Spleen (tissue), 11 donors: ENCODE measurements around the gene RB1. TPM values are rescaled to one million over a fixed set of nuclear protein-coding genes. Genes with fewer than 3 reads are reported as not detected.

Experiments
- DNase-seq: peaks from one replicate; pipeline ENCODE4 v3.0.0-alpha.2; 2020
- H3K27ac ChIP-seq, 8 donors: fragments of 200-600 bp; sonication (generic) in 7 of 8; 1 replicate in 4 of 8; 2 replicates in 4 of 8; pipeline versions ENCODE4 v1.5.0 to v1.8.0; 2016 to 2021; ENCODE audit warnings: inconsistent platforms in 4 of 8, mild to moderate bottlenecking in 4 of 8, moderate library complexity in 1 of 8
- H3K27me3 ChIP-seq, 7 donors: fragments of 200-600 bp; sonication (generic) in 6 of 7; replicated peaks in 1 of 7; 1 replicate in 4 of 7; 2 replicates in 3 of 7; pipeline versions ENCODE4 v1.5.0 to v1.8.0; 2016 to 2021; ENCODE audit warnings: inconsistent platforms in 3 of 7, mild to moderate bottlenecking in 1 of 7
- H3K36me3 ChIP-seq, 6 donors: fragments of 200-600 bp; sonication (generic) in 5 of 6; 1 replicate in 4 of 6; 2 replicates in 2 of 6; pipeline versions ENCODE4 v1.5.0 to v1.8.0; 2016 to 2021; ENCODE audit warnings: inconsistent platforms in 2 of 6
- H3K4me1 ChIP-seq, 6 donors: fragments of 200-600 bp; sonication (generic) in 5 of 6; 1 replicate in 3 of 6; 2 replicates in 3 of 6; pipeline versions ENCODE4 v1.5.0 to v1.8.0; 2016 to 2021; ENCODE audit warnings: inconsistent platforms in 3 of 6
- H3K4me3 ChIP-seq, 8 donors: fragments of 200-600 bp; sonication (generic) in 7 of 8; 1 replicate in 4 of 8; 2 replicates in 4 of 8; pipeline versions ENCODE4 v1.5.0 to v1.8.0; 2016 to 2021; ENCODE audit warnings: inconsistent platforms in 4 of 8, mild to moderate bottlenecking in 4 of 8, moderate library complexity in 2 of 8
- H3K9me3 ChIP-seq, 8 donors: fragments of 200-600 bp; sonication (generic) in 7 of 8; 1 replicate in 4 of 8; 2 replicates in 4 of 8; pipeline versions ENCODE4 v1.5.0 to v1.8.0; 2016 to 2021; ENCODE audit warnings: inconsistent platforms in 4 of 8
- POLR2A ChIP-seq, 3 donors: fragments of 450-650 bp; IDR thresholded peaks; one replicate each; pipeline ENCODE4 v1.5.1; 2017; ENCODE audit warnings: antibody characterized with exemption in 3 of 3, mild to moderate bottlenecking in 1 of 3
- POLR2AphosphoS5 ChIP-seq, 3 donors: sonication (generic); formaldehyde crosslinking; IDR thresholded peaks; one replicate each; pipeline ENCODE4 v1.5.1; 2017; ENCODE audit warnings: antibody characterized with exemption in 3 of 3
- WGBS, 5 donors: extraction: QIAGEN DNeasy Blood & Tissue Kit in 3 of 5; methylation state at CpG; one replicate each; pipeline versions ENCODE4 v1.1.5 to v1.1.7; 2013 to 2018; 5-methylcytosine and 5-hydroxymethylcytosine counted together
- intact Hi-C: fragments of 100-400 bp; cut with DNase I; formaldehyde crosslinking; loops from one replicate; pipeline ENCODE4 v1.15.0; 2023; ENCODE audit warnings: low total_unique reads
- polyA plus RNA-seq, 3 donors: library from polyadenylated mRNA; stranded (reverse); fragments of 200-250 nt; gene quantifications; one replicate each; pipeline ENCODE4 v1.2.1, GENCODE V29; 2013
- total RNA-seq, 7 donors: library from RNA; depleted of rRNA in 3 of 7; stranded (reverse); fragments of >200 nt in 3 of 7; fragmentation: NEBNext Ultra II Directional in 4 of 7; extraction: Animal tissue kit (Norgen Biotek cat#: 25700) in 4 of 7; gene quantifications; one replicate each; pipeline versions ENCODE4 v1.1.0 to v1.2.1, GENCODE V29; 2016 to 2021
- TF ChIP-seq, protein P1 (sequence below), 11 experiments: fragments of 200-600 bp in 7 of 11; fragments of 450-650 bp in 4 of 11; sonication (generic) in 4 of 11; IDR thresholded peaks in 8 of 11; conservative IDR thresholded peaks in 3 of 11; 1 replicate in 7 of 11; 2 replicates in 4 of 11; pipeline versions ENCODE4 v1.4.0 to v1.8.0; 2016 to 2021; ENCODE audit warnings: antibody characterized with exemption in 11 of 11, inconsistent platforms in 4 of 11, mild to moderate bottlenecking in 1 of 11
- donor health status: healthy with polysubstance abuse.
- donor health status: DM: no; HTN: no; CAD: no; lungs with moderate emphysema.
- donor health status: DM: no; HTN: no; CAD: no.
- donor health status: Bipolar disorder and iron deficiency.
- donor health status: healthy.
- donor health status: DM: no; HTN: no; CAD: no.
- donor health status: DM: yes; HTN: yes; CAD: no.

The RB1 gene
- total and polyA plus RNA-seq, 10 donors: 21.3 to 88.0 (median 60.2) TPM

DNA sequence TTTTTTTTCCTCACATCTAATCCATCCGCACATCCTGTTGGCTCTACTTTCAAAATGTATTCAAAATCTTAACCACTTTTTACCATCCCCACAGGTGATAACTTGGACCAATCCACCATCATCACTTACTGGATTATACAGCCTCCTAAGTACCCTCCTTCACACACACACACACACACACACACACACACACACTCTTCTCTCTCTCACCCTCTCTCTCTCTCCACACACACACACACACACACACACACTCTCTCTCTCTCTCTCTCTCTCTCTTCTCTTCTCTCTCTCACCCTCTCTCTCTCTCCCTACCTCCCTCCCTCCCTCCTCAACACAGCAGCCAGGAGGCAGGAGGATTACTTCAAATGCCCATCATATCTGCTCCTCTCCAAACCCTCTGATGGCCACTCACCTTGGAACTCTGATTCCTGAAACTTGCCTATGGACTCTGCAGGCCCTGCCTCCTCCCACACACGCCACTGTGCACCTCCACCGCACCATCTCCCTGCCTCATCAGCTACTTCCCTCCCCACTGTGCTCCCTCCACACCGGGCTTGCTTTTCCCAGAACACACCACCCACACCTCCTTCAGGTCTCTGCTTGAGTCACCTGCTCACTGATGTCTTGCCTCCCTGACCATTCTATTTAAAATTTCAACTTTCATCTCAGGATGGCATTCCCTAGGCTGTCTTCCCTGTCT lies 189.7 kb downstream of the RB1 start:
- no peak for DNase-seq
- no peaks in the 10 kb centered on the region for H3K27me3 ChIP-seq
- WGBS, 5 donors: 52 to 73% (median 64%) methylated on average over 4 of the region's 4 CpGs
- peaks cover 0 to 34% (median 0%) of the 10 kb centered on the region in 6 donors for H3K36me3 ChIP-seq
- TF ChIP-seq, protein P1, sequence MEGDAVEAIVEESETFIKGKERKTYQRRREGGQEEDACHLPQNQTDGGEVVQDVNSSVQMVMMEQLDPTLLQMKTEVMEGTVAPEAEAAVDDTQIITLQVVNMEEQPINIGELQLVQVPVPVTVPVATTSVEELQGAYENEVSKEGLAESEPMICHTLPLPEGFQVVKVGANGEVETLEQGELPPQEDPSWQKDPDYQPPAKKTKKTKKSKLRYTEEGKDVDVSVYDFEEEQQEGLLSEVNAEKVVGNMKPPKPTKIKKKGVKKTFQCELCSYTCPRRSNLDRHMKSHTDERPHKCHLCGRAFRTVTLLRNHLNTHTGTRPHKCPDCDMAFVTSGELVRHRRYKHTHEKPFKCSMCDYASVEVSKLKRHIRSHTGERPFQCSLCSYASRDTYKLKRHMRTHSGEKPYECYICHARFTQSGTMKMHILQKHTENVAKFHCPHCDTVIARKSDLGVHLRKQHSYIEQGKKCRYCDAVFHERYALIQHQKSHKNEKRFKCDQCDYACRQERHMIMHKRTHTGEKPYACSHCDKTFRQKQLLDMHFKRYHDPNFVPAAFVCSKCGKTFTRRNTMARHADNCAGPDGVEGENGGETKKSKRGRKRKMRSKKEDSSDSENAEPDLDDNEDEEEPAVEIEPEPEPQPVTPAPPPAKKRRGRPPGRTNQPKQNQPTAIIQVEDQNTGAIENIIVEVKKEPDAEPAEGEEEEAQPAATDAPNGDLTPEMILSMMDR (IDR thresholded peaks at IDR 0.05 in 8 of 11, conservative IDR thresholded peaks at IDR 0.05 in 3 of 11): peak in 1 of 11 experiments; percentile 35
- TF ChIP-seq POLR2A (IDR thresholded peaks at IDR 0.05) (no peak), POLR2AphosphoS5 (IDR thresholded peaks at IDR 0.05) (peak in 1 of 3 donors; percentile 15)
- peaks cover 19 to 92% (median 74%) of the 10 kb centered on the region in 6 donors for H3K4me1 ChIP-seq
- H3K4me3 ChIP-seq: peak overlapping the region in 2 of 8 donors; percentile 40 to 63
- peak overlapping the region in 7 of 8 donors; percentile 86 to 89 (median 88) for H3K27ac ChIP-seq
- H3K9me3 ChIP-seq: no peaks in the 10 kb centered on the region
- intact Hi-C loops: no loop called here

DNA sequence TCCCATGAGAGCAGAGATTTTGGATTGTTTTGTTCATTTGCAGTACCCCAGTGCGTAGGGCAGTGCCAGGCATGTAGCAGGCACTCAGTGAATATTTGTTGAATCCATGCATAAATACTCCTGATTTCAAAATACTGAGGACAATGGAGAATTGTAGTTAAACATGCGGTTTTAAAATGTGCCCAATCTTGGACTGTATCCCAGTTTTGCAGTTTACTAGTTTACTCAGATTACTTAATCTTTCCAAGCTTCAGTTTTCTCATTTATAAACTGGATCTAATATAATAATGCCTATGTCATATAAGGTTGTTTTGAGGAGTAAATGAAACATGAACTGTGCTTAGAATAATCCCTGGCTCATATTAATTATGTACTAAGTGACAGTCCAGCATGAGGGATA lies 190.3 kb downstream of the RB1 start:
- H3K9me3 ChIP-seq: no peaks in the 10 kb centered on the region
- TF ChIP-seq POLR2AphosphoS5 (IDR thresholded peaks at IDR 0.05): no peak
- TF ChIP-seq, protein P1 (IDR thresholded peaks at IDR 0.05 in 8 of 11, conservative IDR thresholded peaks at IDR 0.05 in 3 of 11): no peak
- no peak for TF ChIP-seq POLR2A (IDR thresholded peaks at IDR 0.05)
- H3K36me3 ChIP-seq: peaks cover 0 to 33% (median 0%) of the 10 kb centered on the region in 6 donors
- WGBS, 5 donors: 81 to 95% (median 90%) methylated on average over 2 of the region's 2 CpGs
- H3K4me3 ChIP-seq: no peak overlapping the region
- H3K4me1 ChIP-seq: peaks cover 15 to 85% (median 68%) of the 10 kb centered on the region in 6 donors
- DNase-seq: no peak
- no peaks in the 10 kb centered on the region for H3K27me3 ChIP-seq
- intact Hi-C loops: no loop called here
- H3K27ac ChIP-seq: peak overlapping the region in 5 of 8 donors; percentile 5 to 89 (median 88)

DNA sequence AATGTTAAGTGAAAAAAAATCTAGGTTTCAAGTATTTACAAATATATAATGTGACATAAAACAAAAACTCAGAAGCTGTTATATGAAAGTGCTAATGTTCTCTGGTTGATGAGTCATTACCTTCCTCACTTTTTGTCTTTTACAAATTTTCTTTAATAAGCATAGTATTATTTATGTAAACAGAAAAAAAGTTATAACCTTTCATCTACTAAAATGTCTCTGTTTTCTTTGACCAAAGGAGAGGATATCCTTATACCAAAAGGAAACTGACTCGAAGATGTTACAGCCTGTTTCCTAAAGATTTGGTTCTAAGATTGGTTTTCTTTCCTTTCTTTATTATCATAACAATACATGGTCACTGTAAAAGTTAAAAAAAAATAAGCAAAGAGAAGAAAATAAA lies 191.3 kb downstream of the RB1 start:
- TF ChIP-seq POLR2AphosphoS5 (IDR thresholded peaks at IDR 0.05) (no peak), POLR2A (IDR thresholded peaks at IDR 0.05) (no peak)
- TF ChIP-seq, protein P1 (IDR thresholded peaks at IDR 0.05 in 8 of 11, conservative IDR thresholded peaks at IDR 0.05 in 3 of 11): no peak
- DNase-seq: no peak
- Histone ChIP-seq H3K36me3 (peaks cover 0 to 29% (median 0%) of the 10 kb centered on the region in 6 donors), H3K27ac (peak overlapping the region in 6 of 8 donors; percentile 18 to 89 (median 87)), H3K4me3 (no peak overlapping the region), H3K27me3 (no peaks in the 10 kb centered on the region), H3K9me3 (no peaks in the 10 kb centered on the region), H3K4me1 (peaks cover 15 to 83% (median 58%) of the 10 kb centered on the region in 6 donors)
- WGBS, 5 donors: 28 to 46% (median 37%) methylated on average over 1 of the region's 1 CpG
- intact Hi-C loops: no loop called here
